Raji (cell line): Measurements from ENCODE around the gene IFT172.

Experiments used
- POLR2A ChIP-seq: IDR thresholded peaks from 2 replicates; pipeline ENCODE4 v1.6.1; 2011; ENCODE audit warnings: low read depth, low read length, control low read depth; ENCODE audit not compliant: insufficient read depth

The IFT172 gene

GRCh38 chr2:27445615-27446014 lies 43.9 kb downstream of the IFT172 start:
- TF ChIP-seq POLR2A = no peak

GRCh38 chr2:27445155-27445554 lies 44.4 kb downstream of the IFT172 start:
- no peak for TF ChIP-seq POLR2A

DNA sequence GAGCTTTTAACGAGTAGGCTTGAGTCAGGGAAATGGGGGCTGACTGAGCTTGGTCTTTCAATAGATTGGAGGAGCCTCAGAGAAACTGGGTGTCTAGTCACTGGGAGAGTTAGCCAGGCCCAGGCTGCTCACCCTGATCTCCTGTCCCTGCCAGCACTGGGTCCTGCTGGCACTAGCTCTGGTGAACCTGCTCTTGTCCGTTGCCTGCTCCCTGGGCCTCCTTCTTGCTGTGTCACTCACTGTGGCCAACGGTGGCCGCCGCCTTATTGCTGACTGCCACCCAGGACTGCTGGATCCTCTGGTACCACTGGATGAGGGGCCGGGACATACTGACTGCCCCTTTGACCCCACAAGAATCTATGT lies 46.6 kb downstream of the IFT172 start:
- no peak for TF ChIP-seq POLR2A

DNA sequence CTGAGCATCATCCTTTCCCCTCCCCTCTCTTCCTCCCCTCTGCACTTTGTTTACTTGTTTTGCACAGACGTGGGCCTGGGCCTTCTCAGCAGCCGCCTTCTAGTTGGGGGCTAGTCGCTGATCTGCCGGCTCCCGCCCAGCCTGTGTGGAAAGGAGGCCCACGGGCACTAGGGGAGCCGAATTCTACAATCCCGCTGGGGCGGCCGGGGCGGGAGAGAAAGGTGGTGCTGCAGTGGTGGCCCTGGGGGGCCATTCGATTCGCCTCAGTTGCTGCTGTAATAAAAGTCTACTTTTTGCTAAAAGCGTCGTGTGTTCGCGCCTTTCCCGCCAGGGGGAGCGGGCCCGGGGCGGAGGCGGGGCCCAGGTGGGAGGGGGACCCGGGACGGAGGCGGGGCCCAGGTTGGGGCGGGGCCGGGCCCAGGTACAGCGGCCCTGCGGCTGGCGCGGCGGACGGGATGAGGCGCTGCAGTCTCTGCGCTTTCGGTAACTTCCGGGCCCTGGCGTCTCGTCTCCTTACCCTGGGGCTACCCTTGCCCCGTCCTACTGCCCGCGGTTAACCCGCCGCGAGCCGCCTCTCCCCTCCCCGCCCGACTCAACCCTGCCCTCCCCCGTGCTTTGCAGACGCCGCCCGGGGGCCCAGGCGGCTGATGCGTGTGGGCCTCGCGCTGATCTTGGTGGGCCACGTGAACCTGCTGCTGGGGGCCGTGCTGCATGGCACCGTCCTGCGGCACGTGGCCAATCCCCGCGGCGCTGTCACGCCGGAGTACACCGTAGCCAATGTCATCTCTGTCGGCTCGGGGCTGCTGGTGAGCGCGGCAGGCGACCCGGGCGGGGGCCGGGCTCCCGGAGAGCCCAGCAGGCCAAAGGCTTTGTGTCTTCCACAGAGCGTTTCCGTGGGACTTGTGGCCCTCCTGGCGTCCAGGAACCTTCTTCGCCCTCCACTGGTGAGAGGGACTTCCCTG lies 47.3 kb downstream of the IFT172 start, which contains the start of gene KRTCAP3:
TSS of gene KRTCAP3 (plus strand) at position 424 of the 962 bp plus-strand sequence. CDS start at position 456, 32 bp downstream.
- no peak for TF ChIP-seq POLR2A

GRCh38 chr2:27441226-27441926 lies 48.2 kb downstream of the IFT172 start:
- TF ChIP-seq POLR2A = no peak

DNA sequence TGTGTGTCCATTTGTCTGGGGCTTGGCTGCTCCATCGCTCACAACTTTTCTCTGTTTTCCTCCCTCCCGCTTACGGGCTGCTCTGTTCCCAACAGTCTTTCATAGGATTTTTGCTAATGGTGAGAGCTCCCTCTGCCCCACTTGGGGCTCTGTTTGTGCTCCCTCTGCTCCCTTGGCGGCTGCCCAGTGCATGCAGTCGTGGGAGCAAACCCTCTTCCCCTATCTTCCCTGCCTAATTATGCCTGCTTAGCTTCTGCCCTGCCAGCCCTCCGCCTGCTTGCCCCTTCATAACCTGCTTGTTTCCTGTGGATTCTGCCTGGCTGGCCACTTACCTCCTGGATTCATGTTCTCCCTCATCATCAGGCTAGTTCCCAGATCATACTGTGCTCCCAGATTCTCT lies 53.9 kb downstream of the IFT172 start:
- no peak for TF ChIP-seq POLR2A

DNA sequence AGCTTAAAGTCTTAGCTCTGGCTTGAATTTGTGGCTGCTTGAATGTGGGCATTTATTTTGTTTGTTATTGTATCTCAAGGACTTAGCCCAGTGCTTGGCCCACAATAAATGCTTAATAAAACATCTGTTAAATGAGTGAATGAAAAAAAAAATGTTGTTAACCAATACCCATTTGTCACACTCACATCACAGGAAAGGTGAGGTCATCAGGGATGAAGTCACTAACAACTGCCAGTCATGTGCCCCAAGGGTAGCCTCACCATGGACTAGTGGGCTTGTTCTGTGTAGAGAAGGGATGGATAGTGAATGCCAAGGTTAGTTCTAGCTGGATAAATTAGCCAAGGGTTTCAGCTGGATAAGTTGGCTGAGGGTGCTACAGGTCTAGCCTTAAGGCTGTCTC lies 58.1 kb downstream of the IFT172 start:
- TF ChIP-seq POLR2A = no peak

DNA sequence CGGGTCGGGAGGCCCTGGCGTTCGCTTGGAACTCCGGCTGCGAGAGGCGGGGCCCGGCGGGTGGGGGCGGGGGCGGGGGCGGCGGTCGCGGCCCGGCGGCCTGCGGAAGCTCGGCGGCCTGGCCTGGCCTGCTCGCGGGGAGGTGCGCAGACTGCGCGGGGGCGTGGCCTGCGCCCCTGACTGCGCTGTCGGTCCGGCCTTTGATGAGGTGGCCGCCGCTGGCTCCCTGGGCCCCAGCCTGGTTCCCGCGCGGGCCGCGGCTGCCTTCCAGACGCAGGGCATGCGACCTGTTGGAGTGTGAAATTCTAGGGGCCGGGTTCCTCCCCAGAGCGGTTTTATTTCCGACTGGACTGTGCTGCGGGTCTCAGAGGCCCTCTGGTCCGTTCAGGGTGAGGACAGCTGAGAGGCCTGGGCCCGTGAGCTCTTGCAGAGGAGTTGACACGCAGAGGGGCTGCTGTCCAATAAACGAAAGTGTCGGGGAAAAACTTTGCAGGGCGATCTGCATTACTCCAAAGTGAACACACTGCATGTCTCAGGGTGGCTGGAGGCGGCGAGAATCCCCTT lies 60.5 kb downstream of the IFT172 start:
- no peak for TF ChIP-seq POLR2A

- peak; percentile 87 for TF ChIP-seq POLR2A
Measured at GRCh38 chr2:27428213-27428977, 61.1 kb downstream of the IFT172 start, which contains the start of gene NRBP1. Gene NRBP1, plus strand, starts transcription at chr2:27428631. Its CDS starts 4,643 bp downstream, at chr2:27433274.

GRCh38 chr2:27427863-27428212 lies 61.7 kb downstream of the IFT172 start:
- TF ChIP-seq POLR2A = no peak

DNA sequence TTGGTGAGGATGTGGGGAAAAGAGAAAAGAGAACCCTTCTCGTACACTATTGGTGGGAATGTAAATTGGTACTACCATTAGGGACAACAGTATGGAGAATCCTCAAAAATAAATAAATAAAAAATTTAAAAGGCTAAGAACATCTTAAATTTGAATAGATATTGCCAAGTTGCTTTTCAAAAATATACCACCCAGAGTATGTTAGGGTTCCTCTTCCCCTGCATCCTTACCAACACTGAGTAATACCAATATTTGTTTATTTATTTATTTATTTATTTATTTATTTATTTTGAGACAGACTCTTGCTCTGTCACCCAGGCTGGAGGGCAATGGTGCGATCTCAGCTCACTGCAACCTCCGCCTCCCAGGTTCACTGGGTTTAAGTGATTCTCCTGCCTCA lies 66.6 kb downstream of the IFT172 start:
- TF ChIP-seq POLR2A = no peak

GRCh38 chr2:27421660-27422250 lies 67.8 kb downstream of the IFT172 start:
- TF ChIP-seq POLR2A = no peak

GRCh38 chr2:27420996-27421395 lies 68.5 kb downstream of the IFT172 start:
- no peak for TF ChIP-seq POLR2A

- TF ChIP-seq POLR2A = no peak
Measured at GRCh38 chr2:27416151-27416550, 73.4 kb downstream of the IFT172 start.

GRCh38 chr2:27412419-27413152 lies 77.0 kb downstream of the IFT172 start:
- no peak for TF ChIP-seq POLR2A
